Measurements from ENCODE around the gene MRPL38. TPM values are rescaled to one million over a fixed set of nuclear protein-coding genes. Genes with fewer than 3 reads are reported as not detected.
A peak's percentile ranks its signal among the peaks of the same experiment; 100 is the strongest.
"Not testable (repeated sequence)": the region's sequence is repeated elsewhere in the genome, so short reads cannot be mapped to it uniquely, and the experiment has no call there.

The MRPL38 gene
- total and polyA plus RNA-seq, 4 donors, result 47.8 to 105 (median 66.1) TPM

- Histone ChIP-seq H3K27me3 (ENCODE audit: control insufficient read depth in 3 of 3, insufficient read depth in 3 of 3, low read length in 2 of 3) (no peaks in the 10 kb centered on the region), H3K4me3 (no peak overlapping the region), H3K9ac (ENCODE audit: insufficient read depth in 1 of 2, low read length in 2 of 2) (no peak overlapping the region), H3K27ac (ENCODE audit: low read depth in 1 of 2, low read length in 1 of 2) (peak overlapping the region; percentile 62 to 88), H3K4me1 (ENCODE audit: control insufficient read depth in 5 of 5, insufficient read depth in 5 of 5, low read length in 5 of 5) (peaks cover 3 to 46% (median 19%) of the 10 kb centered on the region in 5 donors), H3K9me3 (ENCODE audit: control insufficient read depth in 4 of 4, insufficient read depth in 3 of 4, low read length in 3 of 4) (no peaks in the 10 kb centered on the region), H3K36me3 (ENCODE audit: control insufficient read depth in 4 of 4, insufficient read depth in 4 of 4, low read length in 4 of 4) (peaks cover 0 to 5% (median 1%) of the 10 kb centered on the region in 4 donors)
- peak; percentile 7 for ATAC-seq (ENCODE audit: insufficient read depth, low FRiP score)
- WGBS, 2 donors, result 49 to 72% methylated on average over 23 of the region's 23 CpGs
- peak; percentile 87 to 97 (median 95) for DNase-seq
- no peak for TF ChIP-seq CTCF (IDR thresholded peaks at IDR 0.05; ENCODE audit: control extremely low read depth, extremely low read depth)
Measured at GRCh38 chr17:75869282-75870141, 35.2 kb downstream of the MRPL38 start.

- not testable (repeated sequence) for H3K9me3 ChIP-seq (ENCODE audit: control insufficient read depth in 4 of 4, insufficient read depth in 3 of 4, low read length in 3 of 4); DNase-seq; ATAC-seq (ENCODE audit: insufficient read depth, low FRiP score); H3K36me3 ChIP-seq (ENCODE audit: control insufficient read depth in 4 of 4, insufficient read depth in 4 of 4, low read length in 4 of 4); H3K4me3 ChIP-seq; H3K9ac ChIP-seq (ENCODE audit: insufficient read depth in 1 of 2, low read length in 2 of 2); H3K27me3 ChIP-seq (ENCODE audit: control insufficient read depth in 3 of 3, insufficient read depth in 3 of 3, low read length in 2 of 3)
- Histone ChIP-seq H3K4me1 (ENCODE audit: control insufficient read depth in 5 of 5, insufficient read depth in 5 of 5, low read length in 5 of 5) (peaks cover 3 to 52% (median 26%) of the 10 kb centered on the region in 5 donors), H3K27ac (ENCODE audit: low read depth in 1 of 2, low read length in 1 of 2) (peak overlapping the region; percentile 1 to 62)
- whole genome bisulfite sequencing, 2 donors, result 88 to 94% methylated on average over 12 of the region's 12 CpGs
Measured at GRCh38 chr17:75868730-75869281, 35.9 kb downstream of the MRPL38 start.

GRCh38 chr17:75865404-75866188 is 39.1 kb downstream of the MRPL38 start:
- H3K36me3 ChIP-seq (ENCODE audit: control insufficient read depth in 4 of 4, insufficient read depth in 4 of 4, low read length in 4 of 4); ATAC-seq (ENCODE audit: insufficient read depth, low FRiP score); H3K27me3 ChIP-seq (ENCODE audit: control insufficient read depth in 3 of 3, insufficient read depth in 3 of 3, low read length in 2 of 3); H3K9me3 ChIP-seq (ENCODE audit: control insufficient read depth in 4 of 4, insufficient read depth in 3 of 4, low read length in 3 of 4); H3K4me3 ChIP-seq; H3K9ac ChIP-seq (ENCODE audit: insufficient read depth in 1 of 2, low read length in 2 of 2): not testable (repeated sequence)
- WGBS, 2 donors, result 82 to 90% methylated on average over 15 to 17 of the region's 17 CpGs
- Histone ChIP-seq H3K4me1 (ENCODE audit: control insufficient read depth in 5 of 5, insufficient read depth in 5 of 5, low read length in 5 of 5) (peaks cover 0 to 38% (median 14%) of the 10 kb centered on the region in 5 donors), H3K27ac (ENCODE audit: low read depth in 1 of 2, low read length in 1 of 2) (peak overlapping the region in 1 of 2 donors; percentile 62)
- peak; percentile 73 to 80 (median 74) for DNase-seq

- Histone ChIP-seq H3K27ac (ENCODE audit: low read depth in 1 of 2, low read length in 1 of 2) (peak overlapping the region; percentile 37 to 62), H3K4me1 (ENCODE audit: control insufficient read depth in 5 of 5, insufficient read depth in 5 of 5, low read length in 5 of 5) (peaks cover 0 to 31% (median 11%) of the 10 kb centered on the region in 5 donors), H3K9ac (ENCODE audit: insufficient read depth in 1 of 2, low read length in 2 of 2) (peak overlapping the region in 1 of 2 donors; percentile 91)
- not testable (repeated sequence) for DNase-seq; H3K36me3 ChIP-seq (ENCODE audit: control insufficient read depth in 4 of 4, insufficient read depth in 4 of 4, low read length in 4 of 4); H3K4me3 ChIP-seq; H3K9me3 ChIP-seq (ENCODE audit: control insufficient read depth in 4 of 4, insufficient read depth in 3 of 4, low read length in 3 of 4); H3K27me3 ChIP-seq (ENCODE audit: control insufficient read depth in 3 of 3, insufficient read depth in 3 of 3, low read length in 2 of 3); ATAC-seq (ENCODE audit: insufficient read depth, low FRiP score)
- 72 to 88% methylated on average over 4 of the region's 4 CpGs for WGBS, 2 donors
Measured at GRCh38 chr17:75864887-75865286, 39.8 kb downstream of the MRPL38 start.
